MM.1S (cell line): ENCODE measurements around the gene PAPOLG.

ENCODE experiments used
- DNase-seq: peaks from one replicate; pipeline ENCODE4 v3.0.0-alpha.2; 2015
- H2AFZ ChIP-seq: fragments of 300-600 bp; sonication (generic); 2 replicates; pipeline ENCODE4 v1.6.0; 2016; ENCODE audit warnings: antibody characterized with exemption, low read length
- H3F3A ChIP-seq: fragments of 300-600 bp; sonication (generic); 2 replicates; pipeline ENCODE4 v1.6.1; 2016; ENCODE audit warnings: mild to moderate bottlenecking, antibody characterized with exemption, low read length, moderate library complexity, mixed read lengths; ENCODE audit not compliant: insufficient read depth
- H3K27ac ChIP-seq: fragments of 300-600 bp; sonication (generic); 2 replicates; pipeline ENCODE4 v1.5.1; 2016; ENCODE audit warnings: mild to moderate bottlenecking, low read length
- H3K27me3 ChIP-seq: fragments of 300-600 bp; sonication (generic); replicated peaks from 2 replicates; pipeline ENCODE4 v1.6.0; 2016; ENCODE audit warnings: low read length; ENCODE audit not compliant: insufficient read depth
- H3K36me3 ChIP-seq: fragments of 300-600 bp; sonication (generic); replicated peaks from 2 replicates; pipeline ENCODE4 v1.6.1; 2016; ENCODE audit warnings: mild to moderate bottlenecking, low read length, mixed read lengths; ENCODE audit not compliant: insufficient read depth
- H3K4me1 ChIP-seq: fragments of 300-600 bp; sonication (generic); 2 replicates; pipeline ENCODE4 v1.6.1; 2016; ENCODE audit warnings: low read length, mixed read lengths
- H3K4me2 ChIP-seq: fragments of 300-600 bp; sonication (generic); 2 replicates; pipeline ENCODE4 v1.6.0; 2016; ENCODE audit warnings: low read depth, low read length
- H3K4me3 ChIP-seq: fragments of 300-600 bp; sonication (generic); 2 replicates; pipeline ENCODE4 v1.5.1; 2016; ENCODE audit warnings: low read length, mixed read lengths
- H3K79me2 ChIP-seq: fragments of 300-600 bp; sonication (generic); 2 replicates; pipeline ENCODE4 v1.6.1; 2016; ENCODE audit warnings: mixed run types, low read length, mixed read lengths
- H3K9ac ChIP-seq: fragments of 300-600 bp; sonication (generic); 2 replicates; pipeline ENCODE4 v1.6.1; 2016; ENCODE audit warnings: low read length, mixed read lengths
- H3K9me2 ChIP-seq: fragments of 300-600 bp; sonication (generic); replicated peaks from 2 replicates; pipeline ENCODE4 v1.6.1; 2016; ENCODE audit warnings: mild to moderate bottlenecking, low read length, mixed read lengths; ENCODE audit not compliant: insufficient read depth
- H3K9me3 ChIP-seq: fragments of 300-600 bp; sonication (generic); replicated peaks from 2 replicates; pipeline ENCODE4 v1.6.1; 2016; ENCODE audit warnings: mild to moderate bottlenecking, low read length, mixed read lengths; ENCODE audit not compliant: insufficient read depth
- H4K20me1 ChIP-seq: fragments of 300-600 bp; sonication (generic); 2 replicates; pipeline ENCODE4 v1.6.1; 2016; ENCODE audit warnings: mild to moderate bottlenecking, low read length, moderate library complexity, mixed read lengths; ENCODE audit not compliant: insufficient read depth
- EZH2 ChIP-seq: fragments of 300-600 bp; sonication (generic); optimal IDR thresholded peaks from 2 replicates; pipeline ENCODE3; 2017; ENCODE audit warnings: low read depth, mild to moderate bottlenecking, antibody characterized with exemption, low read length, mixed read lengths
- EZH2phosphoT487 ChIP-seq: fragments of 300-600 bp; sonication (generic); IDR thresholded peaks from 2 replicates; pipeline ENCODE4 v1.6.1; 2018; ENCODE audit warnings: antibody characterized with exemption, low read length
- TF ChIP-seq, protein P1 (sequence below): fragments of 300-600 bp; sonication (generic); IDR thresholded peaks from 2 replicates; pipeline ENCODE4 v1.5.1; 2016; ENCODE audit warnings: antibody characterized with exemption, low read length, mixed read lengths

The PAPOLG gene

DNA sequence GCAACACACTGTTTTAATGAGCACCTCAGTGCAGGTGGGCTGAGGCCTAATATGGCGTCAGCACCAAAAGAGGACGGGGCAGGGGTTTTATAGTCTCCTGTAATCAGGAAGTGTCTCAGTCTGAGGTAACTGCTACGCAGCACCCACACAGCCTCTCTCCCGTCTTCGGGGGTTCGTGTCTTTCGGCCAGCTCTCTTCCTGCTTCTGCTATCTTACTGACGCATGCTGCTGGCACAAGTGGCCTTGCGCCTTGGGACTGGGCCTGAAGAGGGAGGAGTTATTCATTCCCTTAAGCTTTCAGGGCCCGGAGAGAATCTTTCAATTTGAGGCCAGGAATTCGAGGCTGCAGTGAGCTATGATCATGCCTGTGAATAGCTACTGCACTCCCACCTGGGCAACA lies 14.5 kb upstream of the PAPOLG start:
- H3K79me2 ChIP-seq = no peaks in the 10 kb centered on the region
- no peak for TF ChIP-seq EZH2phosphoT487
- TF ChIP-seq, protein P1, sequence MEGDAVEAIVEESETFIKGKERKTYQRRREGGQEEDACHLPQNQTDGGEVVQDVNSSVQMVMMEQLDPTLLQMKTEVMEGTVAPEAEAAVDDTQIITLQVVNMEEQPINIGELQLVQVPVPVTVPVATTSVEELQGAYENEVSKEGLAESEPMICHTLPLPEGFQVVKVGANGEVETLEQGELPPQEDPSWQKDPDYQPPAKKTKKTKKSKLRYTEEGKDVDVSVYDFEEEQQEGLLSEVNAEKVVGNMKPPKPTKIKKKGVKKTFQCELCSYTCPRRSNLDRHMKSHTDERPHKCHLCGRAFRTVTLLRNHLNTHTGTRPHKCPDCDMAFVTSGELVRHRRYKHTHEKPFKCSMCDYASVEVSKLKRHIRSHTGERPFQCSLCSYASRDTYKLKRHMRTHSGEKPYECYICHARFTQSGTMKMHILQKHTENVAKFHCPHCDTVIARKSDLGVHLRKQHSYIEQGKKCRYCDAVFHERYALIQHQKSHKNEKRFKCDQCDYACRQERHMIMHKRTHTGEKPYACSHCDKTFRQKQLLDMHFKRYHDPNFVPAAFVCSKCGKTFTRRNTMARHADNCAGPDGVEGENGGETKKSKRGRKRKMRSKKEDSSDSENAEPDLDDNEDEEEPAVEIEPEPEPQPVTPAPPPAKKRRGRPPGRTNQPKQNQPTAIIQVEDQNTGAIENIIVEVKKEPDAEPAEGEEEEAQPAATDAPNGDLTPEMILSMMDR = no peak
- no peak for TF ChIP-seq EZH2
- no peak for DNase-seq
- H3K4me1 ChIP-seq = no peaks in the 10 kb centered on the region; the same call in 1 of the 2 replicates
- no peaks in the 10 kb centered on the region for H3K9me2 ChIP-seq
- H4K20me1 ChIP-seq = no peaks in the 10 kb centered on the region
- H3K36me3 ChIP-seq = no peaks in the 10 kb centered on the region
- no peaks in the 10 kb centered on the region for H3K9me3 ChIP-seq
- H3F3A ChIP-seq = no peaks in the 10 kb centered on the region
- no peak overlapping the region for H3K27ac ChIP-seq
- no peaks in the 10 kb centered on the region for H3K27me3 ChIP-seq
- H2AFZ ChIP-seq = no peak overlapping the region
- no peak overlapping the region for H3K4me3 ChIP-seq
- H3K4me2 ChIP-seq = no peak overlapping the region
- H3K9ac ChIP-seq = no peak overlapping the region

DNA sequence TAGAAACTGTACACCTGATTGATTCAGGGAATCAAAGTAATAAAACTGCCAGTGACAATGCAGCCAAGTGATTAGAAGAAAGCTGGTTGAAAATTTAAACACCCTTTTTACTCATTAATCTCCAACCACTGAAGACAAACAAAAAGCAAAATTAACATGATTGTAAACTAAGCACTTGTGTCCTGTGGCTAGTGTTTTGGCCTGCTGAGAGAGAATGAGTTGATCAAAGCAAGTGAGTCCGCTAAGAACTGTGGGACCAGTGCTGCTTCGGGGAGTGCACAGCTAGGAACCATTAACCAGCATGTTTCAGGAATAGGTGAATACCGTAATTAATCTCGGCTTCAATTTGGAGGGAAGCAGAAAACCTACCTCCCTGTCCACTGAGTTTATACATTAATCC lies 13.6 kb upstream of the PAPOLG start:
- H2AFZ ChIP-seq = no peak overlapping the region

DNA sequence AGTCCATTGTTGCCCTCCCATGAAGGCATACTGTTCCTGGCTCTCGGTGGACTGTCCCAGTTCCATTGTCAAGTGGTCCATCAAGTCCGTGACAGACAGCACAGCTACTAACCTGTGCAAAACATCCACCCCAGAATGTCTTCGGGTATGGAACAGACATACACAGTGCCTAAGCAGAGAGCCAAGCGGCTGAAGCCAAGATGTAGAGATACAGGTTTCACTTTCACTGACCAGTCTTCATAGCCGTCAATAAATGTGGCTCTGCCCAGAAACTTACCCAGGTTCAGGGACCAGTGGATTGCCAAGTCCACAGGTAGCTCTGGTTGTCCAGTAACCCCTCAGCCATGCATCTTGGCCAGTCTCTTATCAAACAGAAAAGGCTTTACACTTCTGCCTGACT lies 10.7 kb upstream of the PAPOLG start:
- peak; percentile 14 for DNase-seq
- no peaks in the 10 kb centered on the region for H4K20me1 ChIP-seq
- no peak overlapping the region for H3K27ac ChIP-seq
- no peaks in the 10 kb centered on the region for H3K9me2 ChIP-seq
- H3K27me3 ChIP-seq = no peaks in the 10 kb centered on the region
- no peaks in the 10 kb centered on the region for H3F3A ChIP-seq
- H2AFZ ChIP-seq = no peak overlapping the region
- H3K9ac ChIP-seq = no peak overlapping the region
- no peak overlapping the region for H3K4me2 ChIP-seq
- no peaks in the 10 kb centered on the region for H3K36me3 ChIP-seq
- H3K4me1 ChIP-seq = no peaks in the 10 kb centered on the region; the same call in 1 of the 2 replicates
- H3K9me3 ChIP-seq = no peaks in the 10 kb centered on the region
- H3K4me3 ChIP-seq = no peak overlapping the region
- no peaks in the 10 kb centered on the region for H3K79me2 ChIP-seq
- TF ChIP-seq EZH2phosphoT487 = no peak
- TF ChIP-seq, protein P1 = no peak
- TF ChIP-seq EZH2 = no peak

More for the DNA sequence above, 13.6 kb upstream of the PAPOLG start:
- H3K9me2 ChIP-seq = no peaks in the 10 kb centered on the region
- no peaks in the 10 kb centered on the region for H3K36me3 ChIP-seq
- no peaks in the 10 kb centered on the region for H4K20me1 ChIP-seq
- DNase-seq = no peak
- no peaks in the 10 kb centered on the region for H3K9me3 ChIP-seq
- H3K9ac ChIP-seq = no peak overlapping the region
- H3K27me3 ChIP-seq = no peaks in the 10 kb centered on the region
- H3K79me2 ChIP-seq = no peaks in the 10 kb centered on the region
- no peak overlapping the region for H3K4me2 ChIP-seq
- no peak overlapping the region for H3K27ac ChIP-seq
- no peaks in the 10 kb centered on the region; the same call in 1 of the 2 replicates for H3K4me1 ChIP-seq
- no peaks in the 10 kb centered on the region for H3F3A ChIP-seq
- TF ChIP-seq EZH2 = no peak
- TF ChIP-seq, protein P1 = no peak
- no peak for TF ChIP-seq EZH2phosphoT487
- no peak overlapping the region for H3K4me3 ChIP-seq
